IMR-90 (cell line): ENCODE data around the gene SH3BP5. TPM values are rescaled to one million over a fixed set of nuclear protein-coding genes. Genes with fewer than 3 reads are reported as not detected.

Source experiments
- ATAC-seq: fragments of 200-7000 bp; cut with Tn5 transposase; 2 replicates; pipeline ENCODE4 v1.9.1; 2020; ENCODE audit warnings: low read depth, mild to moderate bottlenecking, moderate library complexity
- BruUV-seq: library from RNA; stranded (reverse); fragments of 400-500 nt; replicated peaks from 2 replicates; lab custom pipeline; 2021; lab: Mats Ljungman, UMichigan
- CTCF ChIA-PET: fragments of 300-600 bp; formaldehyde crosslinking; extraction: SDS; loops from one replicate; lab custom pipeline; 2021; ENCODE audit warnings: antibody characterized with exemption; lab: Yijun Ruan, JAX
- POLR2A ChIA-PET: fragments of 300-600 bp; sonication (Branson Sonifier 250); formaldehyde crosslinking; loops from one replicate; lab custom pipeline; 2022; ENCODE audit warnings: antibody characterized with exemption; ENCODE audit not compliant: unreplicated experiment; lab: Charles Lee
- DNase-seq: peaks from one replicate; pipeline ENCODE4 v3.0.0; 2013
- H2AFZ ChIP-seq: replicated peaks from 2 replicates; pipeline ENCODE3; 2013; ENCODE audit warnings: low read length, mild to moderate bottlenecking; ENCODE audit not compliant: poor library complexity
- H2AK5ac ChIP-seq: 2 replicates; pipeline ENCODE4 v1.6.1; 2013; ENCODE audit warnings: low read depth, low read length, inconsistent platforms
- H2AK9ac ChIP-seq: replicated peaks from 2 replicates; pipeline ENCODE3; 2013; ENCODE audit warnings: mild to moderate bottlenecking, low read depth, low read length, moderate library complexity; ENCODE audit not compliant: poor library complexity
- H2BK120ac ChIP-seq: 2 replicates; pipeline ENCODE4 v1.6.1; 2013; ENCODE audit warnings: low read depth, low read length, inconsistent platforms
- H2BK15ac ChIP-seq: 3 replicates; pipeline ENCODE4 v1.6.1; 2013; ENCODE audit warnings: low read depth, low read length, inconsistent platforms
- H2BK20ac ChIP-seq: 2 replicates; pipeline ENCODE4 v1.6.1; 2013; ENCODE audit warnings: low read depth, mild to moderate bottlenecking, inconsistent platforms, low read length, moderate library complexity
- H2BK5ac ChIP-seq: 2 replicates; pipeline ENCODE4 v1.6.1; 2013; ENCODE audit warnings: mild to moderate bottlenecking, low read depth, low read length, inconsistent platforms; ENCODE audit not compliant: poor library complexity, severe bottlenecking
- H3K14ac ChIP-seq: replicated peaks from 2 replicates; pipeline ENCODE4 v1.6.1; 2013; ENCODE audit warnings: low read depth, low read length, inconsistent platforms
- H3K18ac ChIP-seq: 2 replicates; pipeline ENCODE4 v1.6.1; 2013; ENCODE audit warnings: low read depth, low read length, control low read depth
- H3K23ac ChIP-seq: 2 replicates; pipeline ENCODE4 v1.6.1; 2013; ENCODE audit warnings: low read depth, low read length, inconsistent platforms
- H3K27ac ChIP-seq: 2 replicates; pipeline ENCODE4 v1.5.1; 2013; ENCODE audit warnings: mild to moderate bottlenecking, control low read depth, low read length; ENCODE audit not compliant: insufficient read depth
- H3K27me3 ChIP-seq: 2 replicates; pipeline ENCODE4 v1.6.1; 2013; ENCODE audit warnings: low read length; ENCODE audit not compliant: control insufficient read depth, insufficient read depth
- H3K36me3 ChIP-seq: 2 replicates; pipeline ENCODE4 v1.6.1; 2013; ENCODE audit warnings: low read length, mixed read lengths; ENCODE audit not compliant: control insufficient read depth, insufficient read depth
- H3K4ac ChIP-seq: 2 replicates; pipeline ENCODE4 v1.6.1; 2013; ENCODE audit warnings: low read depth, low read length, inconsistent platforms
- H3K4me1 ChIP-seq: 2 replicates; pipeline ENCODE4 v1.6.1; 2013; ENCODE audit warnings: low read length, mixed read lengths; ENCODE audit not compliant: control insufficient read depth, insufficient read depth
- H3K4me2 ChIP-seq: 2 replicates; pipeline ENCODE4 v1.6.1; 2013; ENCODE audit warnings: low read depth, mild to moderate bottlenecking, control low read depth, low read length, moderate library complexity
- H3K4me3 ChIP-seq: 2 replicates; pipeline ENCODE4 v1.5.1; 2013; ENCODE audit warnings: low read depth, mild to moderate bottlenecking, control low read depth, low read length, moderate library complexity; ENCODE audit not compliant: insufficient read depth
- H3K56ac ChIP-seq: 2 replicates; pipeline ENCODE4 v1.6.1; 2013; ENCODE audit warnings: low read length, inconsistent platforms; ENCODE audit not compliant: insufficient read depth; ENCODE audit errors: extremely low read depth
- H3K79me1 ChIP-seq, 2 experiments: 2 replicates each; pipeline ENCODE4 v1.6.1; 2013; ENCODE audit warnings: low read length in 2 of 2, inconsistent platforms in 1 of 2, low read depth in 1 of 2
- H3K9ac ChIP-seq: 2 replicates; pipeline ENCODE4 v1.6.1; 2013; ENCODE audit warnings: low read depth, low read length, control low read depth
- H3K9me1 ChIP-seq: 2 replicates; pipeline ENCODE4 v1.6.1; 2013; ENCODE audit warnings: low read length, inconsistent platforms; ENCODE audit not compliant: insufficient read depth
- H3K9me3 ChIP-seq: 2 replicates; pipeline ENCODE4 v1.6.1; 2013; ENCODE audit warnings: low read length; ENCODE audit not compliant: control insufficient read depth, insufficient read depth
- H4K20me1 ChIP-seq: 2 replicates; pipeline ENCODE4 v1.6.1; 2013; ENCODE audit warnings: low read length, inconsistent platforms; ENCODE audit not compliant: insufficient read depth
- H4K5ac ChIP-seq: 2 replicates; pipeline ENCODE4 v1.6.1; 2013; ENCODE audit warnings: mild to moderate bottlenecking, low read depth, low read length, control low read depth
- H4K8ac ChIP-seq, 2 experiments: 2 replicates each; pipeline ENCODE4 v1.6.1; 2013; ENCODE audit warnings: low read depth in 2 of 2, low read length in 2 of 2, control low read depth in 1 of 2, inconsistent platforms in 1 of 2
- H4K91ac ChIP-seq: 2 replicates; pipeline ENCODE4 v1.6.1; 2013; ENCODE audit warnings: low read depth, low read length, inconsistent platforms; ENCODE audit not compliant: insufficient read depth
- BHLHE40 ChIP-seq: fragments of 150-350 bp; IDR thresholded peaks from 2 replicates; pipeline ENCODE4 v1.6.1; 2016; ENCODE audit warnings: mild to moderate bottlenecking, low read depth, low read length
- CEBPB ChIP-seq: IDR thresholded peaks from 2 replicates; pipeline ENCODE4 v1.6.1; 2012; ENCODE audit warnings: low read depth, low read length, improper control_type of control experiment
- CHD1 ChIP-seq: IDR thresholded peaks from 2 replicates; pipeline ENCODE4 v1.6.1; 2012; ENCODE audit warnings: low read depth, low read length, improper control_type of control experiment
- CTCF ChIP-seq: conservative IDR thresholded peaks from 2 replicates; pipeline ENCODE4 v1.5.1; 2012; ENCODE audit warnings: mild to moderate bottlenecking, low read depth, low read length, improper control_type of control experiment
- ELK1 ChIP-seq: fragments of 150-350 bp; IDR thresholded peaks from 2 replicates; pipeline ENCODE4 v1.6.1; 2016; ENCODE audit warnings: low read depth, mild to moderate bottlenecking, low read length, moderate library complexity, borderline replicate concordance
- FOS ChIP-seq: fragments of 150-350 bp; IDR thresholded peaks from 2 replicates; pipeline ENCODE4 v1.6.1; 2016; ENCODE audit warnings: low read depth, low read length
- MAFK ChIP-seq: IDR thresholded peaks from 2 replicates; pipeline ENCODE4 v1.6.1; 2012; ENCODE audit warnings: low read depth, low read length, improper control_type of control experiment
- MAZ ChIP-seq: IDR thresholded peaks from 2 replicates; pipeline ENCODE4 v1.6.1; 2012; ENCODE audit warnings: low read depth, mild to moderate bottlenecking, low read length, improper control_type of control experiment, moderate library complexity, borderline replicate concordance
- MXI1 ChIP-seq: IDR thresholded peaks from 2 replicates; pipeline ENCODE4 v1.6.1; 2012; ENCODE audit warnings: low read depth, mild to moderate bottlenecking, low read length, moderate library complexity, borderline replicate concordance
- NFE2L2 ChIP-seq: fragments of 150-350 bp; IDR thresholded peaks from 2 replicates; pipeline ENCODE4 v1.6.1; 2016; ENCODE audit warnings: low read depth, mild to moderate bottlenecking, low read length
- POLR2A ChIP-seq: IDR thresholded peaks from 2 replicates; pipeline ENCODE4 v1.6.1; 2012; ENCODE audit warnings: mild to moderate bottlenecking, low read depth, low read length
- RAD21 ChIP-seq: IDR thresholded peaks from 2 replicates; pipeline ENCODE4 v1.6.1; 2012; ENCODE audit warnings: low read length, improper control_type of control experiment
- RCOR1 ChIP-seq: IDR thresholded peaks from 2 replicates; pipeline ENCODE4 v1.6.1; 2012; ENCODE audit warnings: mild to moderate bottlenecking, low read length, improper control_type of control experiment; ENCODE audit not compliant: insufficient replicate concordance
- RFX5 ChIP-seq: IDR thresholded peaks from 2 replicates; pipeline ENCODE4 v1.8.0; 2012; ENCODE audit warnings: low read depth, mild to moderate bottlenecking, low read length, moderate library complexity
- SMC3 ChIP-seq: fragments of 150-350 bp; IDR thresholded peaks from 2 replicates; pipeline ENCODE4 v1.6.1; 2016; ENCODE audit warnings: low read depth, mild to moderate bottlenecking, antibody characterized with exemption, low read length, moderate library complexity
- USF2 ChIP-seq: fragments of 150-350 bp; IDR thresholded peaks from 2 replicates; pipeline ENCODE4 v1.6.1; 2017; ENCODE audit warnings: mild to moderate bottlenecking, antibody characterized with exemption, low read length, low read depth
- WGBS, 2 experiments: methylation state at CpG; one replicate each; pipeline versions ENCODE4 v1.1.5 to v1.1.7; 2013; ENCODE audit warnings: missing lambda C conversion rate in 2 of 2; ENCODE audit not compliant: insufficient read length in 1 of 2; ENCODE audit errors: extremely low coverage in 2 of 2; 5-methylcytosine and 5-hydroxymethylcytosine counted together
- dilution Hi-C: fragments of 300-500 bp; cut with HindIII; formaldehyde crosslinking; loops from one replicate; pipeline ENCODE4 v1.14.3; 2018; ENCODE audit warnings: low sequenced_read_pairs; ENCODE audit not compliant: unreplicated experiment
- in situ Hi-C: fragments of 300-500 bp; cut with MboI; formaldehyde crosslinking; loops from 3 replicates; pipeline ENCODE4 v1.14.3; 2019; ENCODE audit warnings: low sequenced_read_pairs, inconsistent platforms, mixed read lengths
- intact Hi-C: fragments of 100-400 bp; cut with micrococcal nuclease; formaldehyde crosslinking; loops from 2 replicates; pipeline ENCODE4 v1.10.0; 2022
- polyA plus RNA-seq, 3 experiments: library from polyadenylated mRNA; depleted of rRNA; stranded (reverse); fragments of >200 nt; gene quantifications; 2 replicates each; pipeline ENCODE4 v1.2.3, GENCODE V29; 2012; ENCODE audit warnings: low replicate concordance in 1 of 3
- total RNA-seq: library from RNA; depleted of rRNA; stranded (reverse); fragments of >200 nt; gene quantifications from 2 replicates; pipeline ENCODE4 v1.2.3, GENCODE V29; 2012

SH3BP5 gene
- total and polyA plus RNA-seq, 2 of the 4 experiments (the other 2 are of a cell fraction): 14.0 to 23.5 TPM

- Histone ChIP-seq H4K8ac (no peak overlapping the region), H2AFZ (no peak overlapping the region), H3K18ac (no peak overlapping the region), H3K4me2 (no peak overlapping the region), H2AK5ac (no peak overlapping the region), H3K4ac (no peak overlapping the region), H3K79me1 (peaks cover 0 to 3% of the 10 kb centered on the region in 2 experiments; a peak in 1 of 4 replicates), H4K20me1 (no peaks in the 10 kb centered on the region), H2BK5ac (no peak overlapping the region), H2AK9ac (no peak overlapping the region), H3K9me1 (no peaks in the 10 kb centered on the region), H3K4me3 (no peak overlapping the region), H3K9me3 (no peaks in the 10 kb centered on the region), H3K27me3 (no peaks in the 10 kb centered on the region), H3K56ac (no peak overlapping the region), H4K91ac (no peak overlapping the region), H3K14ac (no peak overlapping the region), H3K9ac (no peak overlapping the region), H3K23ac (no peak overlapping the region), H2BK15ac (no peak overlapping the region), H2BK20ac (no peak overlapping the region), H3K4me1 (peaks cover 9% of the 10 kb centered on the region), H2BK120ac (no peak overlapping the region), H4K5ac (no peak overlapping the region), H3K36me3 (no peaks in the 10 kb centered on the region), H3K27ac (no peak overlapping the region)
- no CpG with 5 or more reads among the region's 3 CpGs for WGBS, 2 experiments
- ChIA-PET CTCF (no interaction called here), POLR2A (no interaction called here)
- DNase-seq (no peak), ATAC-seq (no peak)
- in situ Hi-C loops (no loop called here), dilution Hi-C loops (no loop called here), intact Hi-C loops (no loop called here)
- BruUV-seq: no TSS peak
- TF ChIP-seq CHD1: no peak
- TF ChIP-seq CTCF: no peak
- no peak for TF ChIP-seq FOS
- no peak for TF ChIP-seq SMC3
- TF ChIP-seq MXI1: no peak
- no peak for TF ChIP-seq ELK1
- no peak for TF ChIP-seq MAZ
- no peak for TF ChIP-seq RCOR1
- no peak for TF ChIP-seq MAFK
- no peak for TF ChIP-seq RFX5
- TF ChIP-seq NFE2L2: no peak
- TF ChIP-seq POLR2A: no peak
- no peak for TF ChIP-seq USF2
- no peak for TF ChIP-seq RAD21
- no peak for TF ChIP-seq BHLHE40
- TF ChIP-seq CEBPB: no peak
Observed at GRCh38 chr3:15290736-15291135, 41.6 kb downstream of the SH3BP5 start.
